HG02763 (cell line): Measurements from ENCODE around the gene MAP3K21.

ENCODE experiments used
- ATAC-seq: cut with Tn5 transposase; IDR thresholded peaks from one replicate; pipeline ENCODE4 v1.9.1; 2021; ENCODE audit warnings: mild to moderate bottlenecking, moderate library complexity; ENCODE audit not compliant: unreplicated experiment

MAP3K21 gene

GRCh38 chr1:233383984-233384383 is 56.5 kb downstream of the MAP3K21 start:
- no peak for ATAC-seq

- no peak for ATAC-seq
Observed at GRCh38 chr1:233386336-233386735, 58.8 kb downstream of the MAP3K21 start.

GRCh38 chr1:233387585-233387984 is 60.1 kb downstream of the MAP3K21 start:
- no peak for ATAC-seq

DNA sequence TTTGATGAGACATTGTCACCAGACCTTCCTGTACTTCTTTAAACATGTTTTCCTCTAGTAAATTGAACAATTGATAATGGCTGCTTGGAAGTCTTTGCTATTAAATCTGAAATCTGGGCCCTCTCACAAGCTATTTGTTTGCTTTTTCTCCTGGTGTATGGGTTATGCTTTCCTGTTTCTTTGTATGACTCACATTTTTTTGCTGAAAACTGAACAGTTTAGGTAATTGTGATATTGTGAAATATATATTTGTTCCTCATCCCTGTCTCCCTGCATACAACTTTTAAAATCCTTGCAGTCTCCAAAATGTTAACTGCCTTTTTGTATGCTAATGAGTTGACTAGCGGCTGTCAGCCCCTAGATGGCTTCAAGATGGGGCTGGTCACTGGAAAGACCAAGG is 61.6 kb downstream of the MAP3K21 start:
- ATAC-seq: no peak

DNA sequence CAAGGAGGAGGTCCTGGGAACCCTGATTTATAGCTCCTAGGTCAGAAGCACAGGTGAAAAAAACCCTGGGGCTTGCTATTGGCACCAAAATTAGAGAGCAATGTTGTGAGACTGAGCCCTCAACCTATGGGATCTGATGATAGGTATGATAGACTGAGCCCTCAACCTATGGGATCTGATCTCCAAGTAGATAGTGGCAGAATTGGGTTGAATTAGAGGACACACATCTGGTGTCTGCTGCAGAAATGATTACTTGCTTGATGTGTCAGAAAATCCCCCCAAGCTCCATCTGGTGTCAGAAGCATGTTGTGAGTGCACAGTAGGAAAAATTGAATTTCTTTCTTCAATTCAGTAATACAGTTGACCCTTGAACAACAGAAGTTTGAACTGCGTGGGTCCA is 62.4 kb downstream of the MAP3K21 start:
- no peak for ATAC-seq

DNA sequence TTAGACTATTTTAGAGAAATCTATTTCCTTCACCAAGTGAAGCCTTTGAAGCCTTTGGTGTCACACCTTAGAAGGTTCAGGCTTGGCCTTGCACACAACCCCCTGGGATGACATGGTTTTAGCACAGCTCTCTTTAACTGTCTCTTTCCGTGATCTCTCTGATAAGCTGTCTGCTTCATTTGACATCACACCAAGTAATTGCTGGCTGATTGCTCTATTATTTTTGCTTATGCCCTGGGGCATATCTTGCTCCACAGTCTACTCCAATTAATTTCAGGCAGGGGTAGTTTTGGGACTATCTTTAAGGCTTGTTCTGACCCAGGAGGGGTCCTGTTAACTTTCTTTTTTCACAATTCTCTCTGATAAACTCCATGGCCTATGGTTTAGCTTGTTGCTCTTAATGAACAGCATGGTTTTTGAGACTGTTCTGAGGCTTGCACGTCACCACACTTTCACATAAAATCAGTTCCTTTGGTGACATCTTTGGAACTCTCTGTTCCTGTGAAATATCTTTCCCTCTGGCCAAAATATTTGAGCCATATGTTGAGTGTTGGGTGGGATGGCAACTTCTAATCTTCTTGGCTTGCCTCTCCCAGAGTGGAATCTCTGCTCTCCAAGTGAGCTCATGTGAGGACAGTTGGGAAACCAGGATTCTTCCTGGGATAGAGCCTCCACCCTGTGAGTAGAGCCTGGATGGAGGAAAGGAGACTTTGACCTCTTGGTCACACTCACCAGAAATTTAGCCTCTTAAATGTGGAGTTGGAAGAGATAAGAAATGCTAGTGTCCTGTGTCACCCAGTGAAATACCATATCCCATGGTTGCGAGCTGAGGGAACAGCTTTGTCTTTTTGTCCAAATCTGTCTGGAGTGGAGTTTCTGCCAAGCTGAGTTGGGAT is 63.6 kb downstream of the MAP3K21 start:
- no peak for ATAC-seq

DNA sequence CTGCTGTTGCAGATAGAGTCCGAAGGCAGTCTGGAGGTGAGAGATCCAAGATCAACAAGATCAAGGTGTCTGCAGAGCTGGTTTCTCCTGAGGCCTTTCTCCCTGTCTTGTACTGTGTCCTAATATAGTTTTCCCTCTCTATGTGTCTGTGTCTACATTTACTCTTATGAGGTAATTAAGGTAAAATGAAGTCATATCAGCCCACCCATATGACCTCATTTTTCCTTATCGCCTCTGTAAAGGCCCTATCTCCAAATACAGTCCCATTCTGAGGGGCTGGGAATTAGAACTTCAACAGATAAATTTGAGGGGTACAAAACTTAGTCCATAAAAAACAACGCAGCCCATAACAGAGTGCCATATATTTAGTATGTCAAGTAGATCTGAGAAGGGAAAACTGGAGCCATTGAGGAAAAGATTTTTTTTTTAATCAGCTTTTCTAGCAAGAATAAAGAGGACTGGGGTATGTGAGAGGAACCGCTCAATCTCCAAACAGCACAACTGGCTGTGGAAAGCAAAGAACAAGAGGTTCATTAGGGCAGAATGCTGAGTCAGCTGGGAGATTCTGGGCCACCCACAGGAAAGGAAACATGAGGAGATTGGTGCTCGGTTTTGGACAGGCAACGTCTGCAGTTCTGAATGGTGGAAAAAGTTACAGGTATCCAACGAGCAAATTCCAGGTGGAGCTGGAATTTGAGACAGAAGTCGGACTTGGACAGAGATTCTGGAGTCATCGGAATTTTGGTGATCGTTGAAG is 65.7 kb downstream of the MAP3K21 start:
- no peak for ATAC-seq

DNA sequence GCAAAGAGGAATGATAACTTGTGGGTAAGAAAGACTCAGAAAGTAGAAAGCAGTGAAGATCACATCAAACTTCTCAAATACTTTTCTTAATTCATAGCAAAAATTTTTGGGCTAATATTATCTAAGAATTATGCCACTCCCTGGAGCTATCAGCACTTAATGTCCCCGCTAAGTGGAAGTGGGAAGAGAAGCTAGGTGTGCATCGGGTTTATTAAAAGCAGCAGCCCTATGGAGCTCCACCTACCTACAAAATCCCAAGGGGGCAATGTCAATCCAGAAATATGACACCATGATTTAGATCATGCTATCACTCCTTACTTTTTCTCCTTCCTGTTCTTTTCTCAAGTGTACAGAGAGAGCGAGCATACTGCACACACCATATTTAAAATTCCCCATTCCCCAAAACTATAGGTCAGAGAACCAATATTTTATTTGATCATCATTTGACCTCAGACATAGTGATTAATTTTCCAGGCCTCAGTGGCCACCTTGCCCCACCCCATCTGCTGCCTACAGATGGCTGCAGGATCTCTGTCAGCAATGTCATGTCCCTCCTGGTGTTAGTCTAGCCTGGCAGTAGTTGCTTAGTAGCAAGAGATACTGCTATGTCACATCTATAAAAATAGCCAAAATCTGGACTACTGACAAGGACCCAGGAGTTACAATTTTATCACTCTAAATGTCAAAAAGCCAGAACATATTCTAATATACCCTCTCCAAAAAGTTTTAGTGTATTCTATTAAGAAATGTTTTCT is 66.6 kb downstream of the MAP3K21 start:
- ATAC-seq: no peak

- no peak for ATAC-seq
Observed at GRCh38 chr1:233394860-233395717, 67.6 kb downstream of the MAP3K21 start.

- ATAC-seq: no peak
Observed at GRCh38 chr1:233395863-233396646, 68.5 kb downstream of the MAP3K21 start.

DNA sequence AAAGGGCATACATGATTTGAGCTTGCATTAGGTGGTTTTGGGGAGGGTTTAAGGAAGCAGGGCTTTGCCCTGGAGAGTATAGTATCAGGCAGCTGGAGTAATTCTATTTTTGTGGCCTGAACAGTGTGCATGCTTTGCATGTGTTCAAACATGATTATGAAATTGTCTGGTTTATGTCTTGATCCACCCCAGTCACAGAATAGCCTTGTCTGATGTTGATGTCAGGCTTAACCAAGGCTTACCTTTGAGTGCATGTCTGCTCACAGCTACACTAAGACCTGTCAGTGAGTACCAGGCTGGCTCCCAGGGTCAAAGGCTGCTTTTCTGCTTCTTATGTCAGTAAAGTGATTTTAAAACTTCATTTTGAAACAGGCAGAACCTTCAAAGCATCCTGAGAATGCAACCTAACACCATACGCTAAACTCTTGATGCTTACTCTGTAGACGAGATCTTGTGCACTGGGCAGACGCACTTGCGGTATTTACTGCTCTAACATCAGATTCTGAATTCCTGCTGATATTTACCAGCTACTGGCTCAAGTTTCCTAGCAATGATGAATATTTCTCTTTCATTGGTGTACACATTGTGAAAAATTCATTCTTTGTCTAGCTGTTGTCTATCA is 78.9 kb downstream of the MAP3K21 start:
- ATAC-seq: no peak

DNA sequence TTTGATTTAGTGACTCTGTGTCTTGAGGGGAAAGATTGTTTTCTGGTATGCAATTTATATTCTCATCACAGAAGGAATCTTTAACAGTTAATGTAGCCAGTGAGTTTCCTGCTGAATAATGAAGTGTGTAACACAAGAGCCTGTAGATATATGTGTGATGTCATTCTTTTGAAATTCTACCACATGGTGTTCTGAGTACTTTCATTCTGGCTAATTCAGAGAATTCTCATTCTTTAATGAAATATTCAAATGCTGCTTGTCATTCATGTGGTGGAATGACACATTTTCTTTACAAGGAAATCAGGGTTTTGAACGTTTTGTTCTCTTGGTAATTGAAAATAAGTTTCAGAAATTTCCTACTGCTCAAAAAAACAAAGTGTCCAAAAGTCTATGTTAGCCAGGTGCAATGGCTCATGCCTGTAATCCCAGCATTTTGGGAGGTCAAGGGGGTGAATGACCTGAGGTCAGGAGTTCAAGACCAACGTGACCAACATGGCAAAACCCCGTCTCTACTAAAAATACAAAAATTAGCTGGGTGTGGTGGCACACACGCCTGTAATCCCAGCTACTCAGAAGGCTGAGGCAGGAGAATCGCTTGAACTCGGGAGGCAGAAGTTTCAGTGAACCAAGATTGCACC is 79.6 kb downstream of the MAP3K21 start:
- no peak for ATAC-seq

DNA sequence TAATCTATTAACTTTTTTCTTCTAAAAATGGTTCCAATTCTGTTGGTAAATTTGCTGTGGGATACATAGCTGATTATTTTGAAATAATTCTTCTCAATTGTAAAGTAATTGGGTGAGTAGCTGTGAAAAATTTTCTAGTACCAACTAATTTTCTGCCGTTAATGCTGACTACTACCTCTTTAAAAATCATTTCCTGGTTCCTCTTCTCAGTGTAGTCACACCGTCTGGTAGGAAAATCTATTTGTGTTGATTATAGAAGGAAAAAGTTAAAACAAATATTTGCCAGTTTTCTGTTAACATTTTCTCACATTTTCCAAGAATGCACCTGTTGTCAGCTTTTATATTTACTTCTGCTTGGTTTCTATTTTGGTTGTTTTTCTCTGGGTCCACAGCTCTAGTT is 82.0 kb downstream of the MAP3K21 start:
- no peak for ATAC-seq

- no peak for ATAC-seq
Observed at GRCh38 chr1:233410906-233411305, 83.4 kb downstream of the MAP3K21 start.

- no peak for ATAC-seq
Observed at GRCh38 chr1:233412812-233413211, 85.3 kb downstream of the MAP3K21 start.

GRCh38 chr1:233421293-233421692 is 93.8 kb downstream of the MAP3K21 start:
- no peak for ATAC-seq

- no peak for ATAC-seq
Observed at GRCh38 chr1:233424779-233425178, 97.3 kb downstream of the MAP3K21 start.

GRCh38 chr1:233427907-233428306 is 100.4 kb downstream of the MAP3K21 start:
- ATAC-seq: no peak
